GM12878 (cell line): Measurements from ENCODE around the gene MAST4. TPM values are rescaled to one million over a fixed set of nuclear protein-coding genes. Genes with fewer than 3 reads are reported as not detected.

ENCODE experiments used
- ATAC-seq: fragments of 200-7000 bp; cut with Tn5 transposase; 3 replicates; pipeline ENCODE4 v1.9.1; 2020; ENCODE audit warnings: mild to moderate bottlenecking, moderate library complexity
- BruUV-seq: library from RNA; stranded (reverse); fragments of 400-500 nt; replicated peaks from 2 replicates; lab custom pipeline; 2021; lab: Mats Ljungman, UMichigan
- CTCF ChIA-PET: fragments of 300-600 bp; sonication (Branson Sonifier 250); formaldehyde crosslinking; extraction: SDS; loops from one replicate; lab custom pipeline; 2021; ENCODE audit warnings: inconsistent platforms; lab: Yijun Ruan, JAX
- POLR2A ChIA-PET: fragments of 350-600 bp; formaldehyde crosslinking; extraction: SDS; loops from one replicate; lab custom pipeline; 2021; ENCODE audit warnings: inconsistent platforms; lab: Charles Lee
- RAD21 ChIA-PET: fragments of 300-600 bp; sonication (Branson Sonifier 250); formaldehyde crosslinking; loops from one replicate; lab custom pipeline; 2023; ENCODE audit warnings: antibody characterized with exemption; ENCODE audit not compliant: unreplicated experiment; lab: Charles Lee
- SMC1A ChIA-PET: fragments of 300-600 bp; sonication (Branson Sonifier 250); formaldehyde crosslinking; loops from one replicate; lab custom pipeline; 2023; ENCODE audit not compliant: unreplicated experiment, uncharacterized antibody; lab: Charles Lee
- DNase-seq: peaks from one replicate; pipeline ENCODE4 v3.0.0-alpha.2; 2011; ENCODE audit warnings: low read depth, low spot score
- FAIRE-seq: peaks from 3 replicates; lab custom pipeline; 2011; peaks lifted over from hg19 to GRCh38; lab: Jason Lieb, UNC
- H2AFZ ChIP-seq: 2 replicates; pipeline ENCODE4 v1.6.0; 2011; ENCODE audit warnings: low read depth, low read length, control low read depth; ENCODE audit not compliant: control insufficient read depth
- H3K27ac ChIP-seq: 2 replicates; pipeline ENCODE4 v1.5.1; 2011; ENCODE audit warnings: control low read depth; ENCODE audit not compliant: control insufficient read depth, insufficient read depth
- H3K27me3 ChIP-seq, 2 experiments: replicated peaks in 1 of 2; 2 replicates each; pipeline versions ENCODE4 v1.6.0 to v1.6.1; 2011; ENCODE audit warnings: low read length in 1 of 2; ENCODE audit not compliant: control insufficient read depth in 2 of 2, insufficient read depth in 2 of 2
- H3K36me3 ChIP-seq, 2 experiments: 2 replicates each; pipeline ENCODE4 v1.5.1; 2011; ENCODE audit warnings: low read length in 1 of 2; ENCODE audit not compliant: control insufficient read depth in 2 of 2, insufficient read depth in 2 of 2
- H3K4me1 ChIP-seq: 2 replicates; pipeline ENCODE4 v1.6.1; 2011; ENCODE audit warnings: mild to moderate bottlenecking, low read length, moderate library complexity, mixed read lengths; ENCODE audit not compliant: control insufficient read depth, insufficient read depth
- H3K4me2 ChIP-seq: 2 replicates; pipeline ENCODE4 v1.6.0; 2011; ENCODE audit warnings: control low read depth; ENCODE audit not compliant: control insufficient read depth, insufficient read depth
- H3K4me3 ChIP-seq: fragments of 200-600 bp; sonication (generic); 2 replicates; pipeline ENCODE4 v1.5.1; 2016
- H3K79me2 ChIP-seq: 2 replicates; pipeline ENCODE4 v1.6.0; 2011; ENCODE audit warnings: low read length; ENCODE audit not compliant: control insufficient read depth, insufficient read depth
- H3K9ac ChIP-seq: 2 replicates; pipeline ENCODE4 v1.8.0; 2011; ENCODE audit warnings: low read length, control low read depth, mixed read lengths; ENCODE audit not compliant: control insufficient read depth, insufficient read depth
- H3K9me3 ChIP-seq: replicated peaks from 3 replicates; pipeline ENCODE4 v1.5.1; 2011; ENCODE audit warnings: mild to moderate bottlenecking, low read length; ENCODE audit not compliant: control insufficient read depth, insufficient read depth
- H4K20me1 ChIP-seq: 2 replicates; pipeline ENCODE4 v1.6.0; 2011; ENCODE audit not compliant: control insufficient read depth, insufficient read depth
- BCL11A ChIP-seq: IDR thresholded peaks from 2 replicates; pipeline ENCODE4 v1.6.1; 2011; ENCODE audit warnings: low read depth, low read length
- BRCA1 ChIP-seq: IDR thresholded peaks from 2 replicates; pipeline ENCODE4 v1.6.1; 2011; ENCODE audit warnings: low read depth, low read length, improper control_type of control experiment
- CREM ChIP-seq: IDR thresholded peaks from 2 replicates; pipeline ENCODE4 v1.6.1; 2014; ENCODE audit warnings: antibody characterized with exemption, low read depth
- GABPA ChIP-seq: IDR thresholded peaks from 2 replicates; pipeline ENCODE4 v1.6.1; 2014; ENCODE audit warnings: antibody characterized with exemption, low read depth, mild to moderate bottlenecking, inconsistent platforms
- JUNB ChIP-seq: IDR thresholded peaks from 2 replicates; pipeline ENCODE4 v1.6.1; 2016; ENCODE audit warnings: antibody characterized with exemption, mild to moderate bottlenecking
- MEF2B ChIP-seq: fragments of 450-650 bp; IDR thresholded peaks from 2 replicates; pipeline ENCODE4 v1.6.1; 2018; ENCODE audit warnings: mild to moderate bottlenecking, moderate library complexity; ENCODE audit not compliant: partially characterized antibody, poor library complexity, severe bottlenecking
- MTA2 ChIP-seq: fragments of 450-650 bp; IDR thresholded peaks from 2 replicates; pipeline ENCODE4 v1.6.1; 2016; ENCODE audit warnings: low read depth, mild to moderate bottlenecking, moderate library complexity
- TARDBP ChIP-seq: IDR thresholded peaks from 2 replicates; pipeline ENCODE4 v1.6.1; 2016; ENCODE audit warnings: borderline replicate concordance
- ZBTB11 ChIP-seq: fragments of 450-650 bp; formaldehyde crosslinking; IDR thresholded peaks from 2 replicates; pipeline ENCODE4 v1.5.0; 2022; ENCODE audit warnings: mild to moderate bottlenecking, missing genetic modification characterization
- ZBTB33 ChIP-seq: fragments of 450-650 bp; IDR thresholded peaks from 2 replicates; pipeline ENCODE4 v1.6.1; 2017; ENCODE audit warnings: mild to moderate bottlenecking
- ZNF207 ChIP-seq: fragments of 450-650 bp; IDR thresholded peaks from 2 replicates; pipeline ENCODE4 v1.6.1; 2014; ENCODE audit warnings: antibody characterized with exemption, mild to moderate bottlenecking, borderline replicate concordance
- ZNF274 ChIP-seq: IDR thresholded peaks from one replicate; pipeline ENCODE4 v1.8.0; 2011; ENCODE audit not compliant: insufficient read length, insufficient read depth
- WGBS: methylation state at CpG from one replicate; pipeline ENCODE4 v1.1.6; 2016; ENCODE audit warnings: low lambda C conversion rate; ENCODE audit not compliant: insufficient replicate concordance, insufficient coverage; ENCODE audit errors: missing lambda C conversion rate; 5-methylcytosine and 5-hydroxymethylcytosine counted together
- in situ Hi-C: fragments of 300-500 bp; cut with MboI; formaldehyde crosslinking; loops from 9 replicates; pipeline ENCODE4 v1.14.3; 2018; ENCODE audit warnings: mixed read lengths
- intact Hi-C: fragments of 100-400 bp; cut with micrococcal nuclease; formaldehyde crosslinking; loops from one replicate; pipeline ENCODE4 v1.14.2; 2022; ENCODE audit not compliant: unreplicated experiment
- polyA plus RNA-seq, 11 experiments: library from polyadenylated mRNA; depleted of rRNA in 4 of 11; unstranded in 6 of 11; stranded (reverse) in 5 of 11; fragments of >200 nt; fragmentation: Nextera tagmentation in 4 of 11; fragmentation: Illumina TruSeq in 1 of 11; extraction: Ambion mirVana in 4 of 11; extraction: Trizol in 1 of 11; gene quantifications; 1 replicate in 1 of 11; 2 replicates in 10 of 11; pipeline versions ENCODE4 v1.2.1 to v1.2.3, GENCODE V29; 2011 to 2016; ENCODE audit warnings: inconsistent platforms in 2 of 11, missing spikeins in 2 of 11, low read depth in 1 of 11
- total RNA-seq, 4 experiments: library from RNA; depleted of rRNA in 3 of 4; stranded (reverse); fragments of >200 nt in 3 of 4; fragmentation: Illumina TruSeq in 1 of 4; extraction: Trizol in 1 of 4; gene quantifications; 2 replicates each; pipeline versions ENCODE4 v1.2.1 to v1.2.3, GENCODE V29; 2013 to 2021

MAST4 gene
- total and polyA plus RNA-seq, 10 of the 15 experiments (the other 5 are each of a cell fraction or from before 2014, with no cell fraction given), result 0.02 to 1.6 (median 0.29) TPM; not detected in 1

- H4K20me1 ChIP-seq, result no peaks in the 10 kb centered on the region
- no TSS peak for BruUV-seq
- H3K27ac ChIP-seq, result no peak overlapping the region
- no peak for FAIRE-seq
- H3K9me3 ChIP-seq, result peaks cover 3% of the 10 kb centered on the region
- POLR2A ChIA-PET, result no interaction called here
- no peaks in the 10 kb centered on the region for H3K79me2 ChIP-seq
- H3K9ac ChIP-seq, result no peak overlapping the region
- RAD21 ChIA-PET, result interaction anchor here (1.3 kb wide), 1 partner anchor 25 kb away, joined by 3 read pairs; no protein-coding TSS in a partner anchor
- H3K27me3 ChIP-seq, result no peaks in the 10 kb centered on the region
- 45% methylated on average over 5 of the region's 5 CpGs for WGBS
- H3K36me3 ChIP-seq, result no peaks in the 10 kb centered on the region; a peak in 2 of 4 replicates
- no peaks in the 10 kb centered on the region for H3K4me1 ChIP-seq
- in situ Hi-C loops, result no loop called here
- SMC1A ChIA-PET, result no interaction called here
- H2AFZ ChIP-seq, result no peak overlapping the region
- no peak overlapping the region for H3K4me2 ChIP-seq
- no peak for ATAC-seq
- no peak for DNase-seq
- no peak for TF ChIP-seq BCL11A
- TF ChIP-seq, all 136 proteins: peak for 0
- H3K4me3 ChIP-seq, result no peak overlapping the region
- CTCF ChIA-PET, result interaction anchor here (1.0 kb wide), 1 partner anchor 32 kb away, joined by 3 read pairs; no protein-coding TSS in a partner anchor
- intact Hi-C loops, result no loop called here
Measured at GRCh38 chr5:67181648-67182221, 585.5 kb downstream of the MAST4 start.

- no peak overlapping the region for H3K4me2 ChIP-seq
- intact Hi-C loops (no loop called here), in situ Hi-C loops (no loop called here)
- ChIA-PET RAD21 (interaction anchor here (1.3 kb wide), 1 partner anchor 25 kb away, joined by 3 read pairs; no protein-coding TSS in a partner anchor), CTCF (no interaction called here), SMC1A (no interaction called here), POLR2A (no interaction called here)
- no peaks in the 10 kb centered on the region; the same call in 1 of the 3 replicates for H3K9me3 ChIP-seq
- no peak overlapping the region for H3K9ac ChIP-seq
- no peaks in the 10 kb centered on the region; a peak in 2 of 4 replicates for H3K36me3 ChIP-seq
- BruUV-seq, result no TSS peak
- H3K27ac ChIP-seq, result no peak overlapping the region
- no peak for FAIRE-seq
- no peak overlapping the region for H3K4me3 ChIP-seq
- no peak for DNase-seq
- no peaks in the 10 kb centered on the region for H3K4me1 ChIP-seq
- 55% methylated on average over 5 of the region's 6 CpGs for WGBS
- ATAC-seq, result no peak
- no peaks in the 10 kb centered on the region for H4K20me1 ChIP-seq
- no peaks in the 10 kb centered on the region for H3K79me2 ChIP-seq
- no peaks in the 10 kb centered on the region for H3K27me3 ChIP-seq
- H2AFZ ChIP-seq, result no peak overlapping the region
- TF ChIP-seq ZBTB11 (CRISPR knock-in tag) (no peak), MEF2B (no peak), CREM (no peak), ZBTB33 (no peak), TARDBP (no peak), MTA2 (no peak), BRCA1 (no peak), ZNF274 (no peak), ZNF207 (no peak), GABPA (no peak), JUNB (no peak)
Measured at GRCh38 chr5:67182301-67182790, 586.2 kb downstream of the MAST4 start.
